Neutrophil (primary cell): ENCODE data around the gene HSF5.

Experiments used
- H3K27ac ChIP-seq: fragments of 200-600 bp; sonication (generic); 2 replicates; pipeline ENCODE4 v1.5.1; 2016; ENCODE audit warnings: mild to moderate bottlenecking, moderate library complexity
- H3K27me3 ChIP-seq: fragments of 200-600 bp; sonication (generic); 2 replicates; pipeline ENCODE4 v1.6.0; 2016; ENCODE audit warnings: mild to moderate bottlenecking
- H3K36me3 ChIP-seq: fragments of 200-600 bp; sonication (generic); 2 replicates; pipeline ENCODE4 v1.5.1; 2017
- H3K4me1 ChIP-seq, 2 experiments: fragments of 200-600 bp in 1 of 2; sonication (generic) in 1 of 2; 1 replicate in 1 of 2; 2 replicates in 1 of 2; pipeline versions ENCODE4 v1.5.1 to v1.6.1; 2013 to 2016; ENCODE audit warnings: low read depth in 1 of 2, low read length in 1 of 2, mild to moderate bottlenecking in 1 of 2, moderate library complexity in 1 of 2; ENCODE audit not compliant: control insufficient read depth in 1 of 2, insufficient read depth in 1 of 2
- H3K4me3 ChIP-seq, 2 experiments: fragments of 200-600 bp in 1 of 2; sonication (generic) in 1 of 2; 1 replicate in 1 of 2; 2 replicates in 1 of 2; pipeline ENCODE4 v1.5.1; 2013 to 2016; ENCODE audit warnings: low read depth in 1 of 2, low read length in 1 of 2, mild to moderate bottlenecking in 1 of 2, moderate library complexity in 1 of 2
- H3K9me3 ChIP-seq: fragments of 200-600 bp; sonication (generic); 2 replicates; pipeline ENCODE4 v1.5.1; 2016
- TF ChIP-seq, protein P1 (sequence below): fragments of 200-600 bp; sonication (generic); IDR thresholded peaks from 2 replicates; pipeline ENCODE4 v1.5.1; 2016; ENCODE audit warnings: antibody characterized with exemption

The HSF5 gene

DNA sequence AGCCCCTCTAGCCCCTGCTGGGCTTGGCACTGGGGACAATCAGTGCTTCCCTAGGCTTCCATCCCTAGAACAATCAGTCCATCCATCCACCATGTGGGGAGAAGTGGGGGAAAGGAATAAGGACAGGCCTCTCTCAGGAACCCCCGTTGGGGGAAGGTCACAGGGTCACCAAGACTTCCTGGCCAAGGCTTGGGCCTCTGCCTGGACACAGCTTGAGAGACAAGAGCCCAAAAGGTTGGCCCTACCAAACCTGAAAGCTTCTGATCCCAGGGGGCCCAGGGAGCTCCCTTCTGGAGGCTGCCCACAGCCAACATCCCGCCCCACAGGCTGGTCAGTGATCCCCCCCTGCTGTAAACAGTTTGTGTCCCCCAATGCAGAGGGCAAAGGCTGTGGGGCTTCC, 42.4 kb upstream of the HSF5 start:
- Histone ChIP-seq H3K27me3 (peaks cover 78% of the 10 kb centered on the region), H3K9me3 (no peaks in the 10 kb centered on the region), H3K4me1 (peaks cover 17 to 24% of the 10 kb centered on the region in 2 experiments), H3K4me3 (no peak overlapping the region), H3K36me3 (no peaks in the 10 kb centered on the region), H3K27ac (no peak overlapping the region)
- TF ChIP-seq, protein P1, sequence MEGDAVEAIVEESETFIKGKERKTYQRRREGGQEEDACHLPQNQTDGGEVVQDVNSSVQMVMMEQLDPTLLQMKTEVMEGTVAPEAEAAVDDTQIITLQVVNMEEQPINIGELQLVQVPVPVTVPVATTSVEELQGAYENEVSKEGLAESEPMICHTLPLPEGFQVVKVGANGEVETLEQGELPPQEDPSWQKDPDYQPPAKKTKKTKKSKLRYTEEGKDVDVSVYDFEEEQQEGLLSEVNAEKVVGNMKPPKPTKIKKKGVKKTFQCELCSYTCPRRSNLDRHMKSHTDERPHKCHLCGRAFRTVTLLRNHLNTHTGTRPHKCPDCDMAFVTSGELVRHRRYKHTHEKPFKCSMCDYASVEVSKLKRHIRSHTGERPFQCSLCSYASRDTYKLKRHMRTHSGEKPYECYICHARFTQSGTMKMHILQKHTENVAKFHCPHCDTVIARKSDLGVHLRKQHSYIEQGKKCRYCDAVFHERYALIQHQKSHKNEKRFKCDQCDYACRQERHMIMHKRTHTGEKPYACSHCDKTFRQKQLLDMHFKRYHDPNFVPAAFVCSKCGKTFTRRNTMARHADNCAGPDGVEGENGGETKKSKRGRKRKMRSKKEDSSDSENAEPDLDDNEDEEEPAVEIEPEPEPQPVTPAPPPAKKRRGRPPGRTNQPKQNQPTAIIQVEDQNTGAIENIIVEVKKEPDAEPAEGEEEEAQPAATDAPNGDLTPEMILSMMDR: no peak

- peaks cover 17% of the 10 kb centered on the region in 2 experiments for H3K4me1 ChIP-seq
These were observed 41.1 kb upstream of the HSF5 start for GRCh38 chr17:58529275-58529674.

DNA sequence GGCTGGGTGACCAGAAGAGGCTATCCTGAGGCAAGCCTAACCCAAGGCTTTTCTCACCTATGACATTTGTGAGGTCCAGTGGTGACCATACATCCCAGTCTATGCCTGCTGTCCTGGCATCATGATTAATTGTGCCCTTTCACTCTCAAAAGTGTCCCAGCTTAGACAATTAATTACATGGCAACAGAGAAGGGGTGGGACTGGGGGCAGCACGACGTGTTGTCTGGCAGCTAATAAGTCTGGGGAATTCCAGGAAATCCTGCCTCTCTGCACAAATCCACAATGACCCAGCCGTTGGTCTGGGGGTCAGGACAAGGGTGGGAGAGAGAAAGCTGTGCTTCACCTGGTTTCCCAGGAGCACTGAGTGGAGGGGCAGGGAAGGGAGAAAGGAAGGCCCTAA, 40.2 kb upstream of the HSF5 start:
- Histone ChIP-seq H3K27ac (no peak overlapping the region), H3K4me3 (no peak overlapping the region), H3K9me3 (no peaks in the 10 kb centered on the region), H3K4me1 (peaks cover 17% of the 10 kb centered on the region in 2 experiments), H3K27me3 (peaks cover 55% of the 10 kb centered on the region), H3K36me3 (no peaks in the 10 kb centered on the region)
- TF ChIP-seq, protein P1: no peak

More at GRCh38 chr17:58529275-58529674, 41.1 kb upstream of the HSF5 start:
- Histone ChIP-seq H3K36me3 (no peaks in the 10 kb centered on the region), H3K4me3 (no peak overlapping the region), H3K27me3 (peaks cover 64% of the 10 kb centered on the region), H3K27ac (no peak overlapping the region), H3K9me3 (no peaks in the 10 kb centered on the region)
- TF ChIP-seq, protein P1: no peak

DNA sequence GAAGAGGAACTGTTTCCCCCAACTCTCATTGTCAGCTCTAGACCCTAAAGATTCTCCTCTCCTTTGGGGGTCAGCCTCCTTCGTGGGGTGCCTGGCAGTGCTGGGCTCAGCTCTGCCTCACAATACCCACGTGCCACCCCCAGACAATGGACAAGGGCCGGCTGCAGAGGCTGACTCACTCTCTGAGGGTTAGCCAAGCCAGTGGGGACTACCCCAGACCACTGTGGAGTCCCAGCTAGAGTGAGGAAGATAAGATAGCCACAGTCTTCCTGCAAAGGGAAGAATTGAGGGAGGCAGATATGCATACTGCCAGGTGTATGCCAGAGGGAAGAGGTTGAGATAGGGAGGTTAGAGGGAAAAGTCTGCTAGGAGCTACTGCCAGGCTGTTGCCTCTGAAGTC, 39.7 kb upstream of the HSF5 start:
- TF ChIP-seq, protein P1: no peak
- H3K36me3 ChIP-seq: no peaks in the 10 kb centered on the region
- H3K4me1 ChIP-seq: peaks cover 17% of the 10 kb centered on the region in 2 experiments
- no peak overlapping the region for H3K4me3 ChIP-seq
- no peak overlapping the region for H3K27ac ChIP-seq
- H3K27me3 ChIP-seq: peaks cover 50% of the 10 kb centered on the region
- no peaks in the 10 kb centered on the region for H3K9me3 ChIP-seq

DNA sequence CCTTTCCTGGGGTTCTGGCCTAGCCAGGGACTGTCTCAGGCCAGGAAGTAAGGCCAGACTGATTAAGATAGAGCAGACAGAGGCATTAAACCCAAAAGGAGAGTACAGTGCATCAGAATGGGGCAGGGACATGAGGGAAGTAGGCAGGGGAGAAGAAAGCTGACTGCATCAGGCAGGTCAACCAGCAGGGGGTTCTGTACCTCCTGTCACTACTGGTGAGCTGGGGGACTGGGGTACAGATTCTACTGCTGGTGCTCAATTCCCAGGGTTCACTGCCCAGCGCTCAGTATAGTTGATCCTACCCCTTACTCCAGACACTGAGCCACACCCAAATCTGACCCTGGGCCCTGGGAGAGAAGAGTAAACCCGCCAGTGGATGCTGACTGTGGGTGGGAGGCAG, 39.1 kb upstream of the HSF5 start:
- Histone ChIP-seq H3K4me1 (peaks cover 16% of the 10 kb centered on the region in 2 experiments), H3K9me3 (no peaks in the 10 kb centered on the region), H3K36me3 (no peaks in the 10 kb centered on the region), H3K27ac (peak overlapping the region; percentile 45), H3K27me3 (peaks cover 44% of the 10 kb centered on the region), H3K4me3 (no peak overlapping the region)
- TF ChIP-seq, protein P1: no peak

GRCh38 chr17:58525239-58525638, 37.0 kb upstream of the HSF5 start:
- Histone ChIP-seq H3K4me1 (peaks cover 6 to 7% of the 10 kb centered on the region in 2 experiments), H3K36me3 (no peaks in the 10 kb centered on the region), H3K9me3 (no peaks in the 10 kb centered on the region), H3K27me3 (peaks cover 23% of the 10 kb centered on the region), H3K4me3 (no peak overlapping the region), H3K27ac (no peak overlapping the region)
- TF ChIP-seq, protein P1: no peak
